COLO829 (cell line): ENCODE measurements around the gene OCEL1.
A peak's percentile ranks its signal among the peaks of the same experiment; 100 is the strongest.

Experiments
- DNase-seq: peaks from one replicate; pipeline ENCODE4 v3.0.0; 2012; ENCODE audit warnings: low spot score

OCEL1 gene

DNA sequence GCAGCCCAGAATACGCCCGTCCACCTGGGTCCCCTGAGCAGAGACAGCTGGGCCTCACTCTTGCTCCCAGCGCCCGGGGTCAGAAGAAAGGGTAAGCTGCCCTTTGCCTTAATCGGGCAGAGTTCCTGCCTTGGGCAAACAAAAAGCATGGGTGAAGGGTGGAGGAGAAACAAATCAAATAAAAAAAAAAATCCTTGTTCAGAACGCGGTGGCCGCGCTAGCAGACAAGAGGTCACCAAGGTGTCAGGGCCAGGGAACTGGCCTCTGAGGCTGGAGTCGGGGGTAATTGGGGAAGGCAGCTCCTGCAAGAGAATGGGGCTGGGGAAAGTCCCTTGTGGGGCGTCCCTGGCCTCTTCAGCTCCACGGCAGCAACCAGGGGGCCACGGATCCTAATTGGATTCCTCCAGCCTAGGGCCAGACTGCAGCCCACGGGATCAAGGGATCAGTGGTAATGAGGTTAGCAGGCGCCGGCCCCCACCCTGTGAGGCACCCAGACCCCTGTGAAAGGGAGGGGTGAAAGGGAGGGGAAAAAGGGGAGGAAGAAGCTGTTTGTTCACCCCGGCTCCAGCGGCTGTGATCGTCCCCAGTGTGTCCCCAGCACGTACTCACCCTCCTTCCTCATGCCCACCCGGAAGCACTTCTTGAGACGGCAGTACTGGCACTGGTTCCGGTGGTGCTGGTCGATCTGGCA is 14.2 kb downstream of the OCEL1 start:
- DNase-seq: no peak

DNA sequence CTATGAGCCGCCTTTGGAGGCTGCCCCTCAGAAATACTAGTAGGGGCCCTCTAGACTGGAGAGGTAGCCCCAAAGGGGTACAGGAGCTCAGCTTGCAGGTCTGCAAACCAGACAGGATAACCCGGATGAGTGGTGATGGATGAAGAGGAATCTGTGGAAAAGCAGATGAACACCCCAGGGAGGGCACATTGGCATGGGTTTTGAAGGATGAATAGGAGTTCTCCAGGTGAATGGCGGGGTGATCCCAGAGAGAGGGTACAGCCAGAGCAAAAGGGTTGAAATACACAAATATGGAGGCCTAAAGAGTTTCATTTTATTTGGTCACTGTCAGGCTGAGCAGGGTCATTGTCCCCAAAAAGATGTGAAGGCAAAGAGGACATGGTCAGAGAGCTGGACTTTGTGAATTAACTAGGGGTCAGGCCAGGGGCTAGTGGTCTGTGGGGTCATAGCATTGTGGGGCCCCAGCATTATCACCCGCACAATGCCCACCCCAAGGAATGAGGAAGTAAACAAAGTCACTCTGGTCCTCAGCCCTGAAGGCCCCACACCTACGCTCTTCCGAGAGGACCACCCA is 14.9 kb downstream of the OCEL1 start:
- DNase-seq: no peak

DNA sequence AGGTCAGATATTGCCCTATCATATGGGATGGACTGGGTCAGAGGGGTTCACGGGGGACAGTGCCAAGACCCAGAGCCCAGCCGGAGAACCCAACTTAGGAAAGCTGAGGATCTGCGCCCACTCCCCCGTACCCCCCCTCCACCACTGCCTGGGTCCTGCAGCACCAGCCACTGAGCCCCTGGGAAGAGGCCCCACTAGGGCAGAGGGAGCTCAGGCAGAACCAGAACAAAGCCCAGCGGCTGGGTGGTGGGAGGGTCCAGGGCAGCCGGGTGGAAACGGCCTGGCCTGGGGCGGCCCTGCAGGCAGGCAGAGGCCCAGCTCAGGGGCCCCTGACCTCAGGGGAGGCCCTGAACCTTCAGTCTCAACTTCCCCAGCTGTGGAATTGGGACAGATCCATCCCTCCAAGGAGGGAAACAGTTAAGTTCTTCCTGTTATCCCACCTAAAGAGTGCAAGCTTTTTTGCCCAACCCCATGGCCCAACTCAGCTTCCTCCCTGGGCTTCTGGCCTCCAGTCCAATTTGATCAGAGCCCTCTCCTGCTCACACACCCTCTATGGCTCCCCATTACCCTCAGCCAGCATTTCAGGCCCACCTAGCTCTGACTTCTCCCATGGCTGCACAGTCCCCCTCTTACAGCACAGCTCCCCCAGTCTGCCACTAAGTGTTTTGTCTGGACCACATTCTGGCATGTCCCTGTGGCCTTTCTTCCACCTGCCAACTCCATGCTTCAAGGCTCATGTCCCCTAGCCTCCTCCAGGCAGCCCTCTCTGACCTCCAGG is 16.6 kb downstream of the OCEL1 start:
- DNase-seq: no peak

DNA sequence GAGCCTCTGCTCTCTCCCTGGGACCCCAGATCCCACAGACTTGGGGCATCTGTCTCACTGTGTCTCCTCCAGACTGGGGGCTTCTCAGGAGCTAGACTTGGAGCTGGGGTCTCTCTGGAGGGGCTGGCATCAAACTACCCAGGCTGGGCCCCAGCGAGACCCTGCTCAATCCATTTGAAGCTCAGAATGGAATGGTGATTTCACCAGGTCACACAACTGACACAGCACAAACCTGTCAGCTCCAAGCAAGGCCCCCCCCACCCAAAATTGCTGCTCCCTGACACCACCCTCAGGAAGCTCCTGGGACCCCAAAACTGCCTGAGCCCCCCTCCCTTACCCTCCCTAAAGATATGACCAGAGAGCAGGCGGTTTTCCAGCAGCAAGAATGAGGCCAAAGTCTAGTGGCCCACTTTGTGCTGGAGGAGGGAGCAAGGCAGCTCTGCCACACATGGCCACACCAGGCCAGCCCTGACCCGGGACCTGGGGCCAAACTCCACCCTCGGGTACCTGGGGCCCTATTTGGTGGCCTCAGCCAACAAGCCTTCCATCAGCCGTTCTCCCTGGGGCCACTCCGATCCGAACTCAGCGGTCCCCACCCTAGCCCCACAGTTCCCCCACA is 17.3 kb downstream of the OCEL1 start:
- no peak for DNase-seq

DNA sequence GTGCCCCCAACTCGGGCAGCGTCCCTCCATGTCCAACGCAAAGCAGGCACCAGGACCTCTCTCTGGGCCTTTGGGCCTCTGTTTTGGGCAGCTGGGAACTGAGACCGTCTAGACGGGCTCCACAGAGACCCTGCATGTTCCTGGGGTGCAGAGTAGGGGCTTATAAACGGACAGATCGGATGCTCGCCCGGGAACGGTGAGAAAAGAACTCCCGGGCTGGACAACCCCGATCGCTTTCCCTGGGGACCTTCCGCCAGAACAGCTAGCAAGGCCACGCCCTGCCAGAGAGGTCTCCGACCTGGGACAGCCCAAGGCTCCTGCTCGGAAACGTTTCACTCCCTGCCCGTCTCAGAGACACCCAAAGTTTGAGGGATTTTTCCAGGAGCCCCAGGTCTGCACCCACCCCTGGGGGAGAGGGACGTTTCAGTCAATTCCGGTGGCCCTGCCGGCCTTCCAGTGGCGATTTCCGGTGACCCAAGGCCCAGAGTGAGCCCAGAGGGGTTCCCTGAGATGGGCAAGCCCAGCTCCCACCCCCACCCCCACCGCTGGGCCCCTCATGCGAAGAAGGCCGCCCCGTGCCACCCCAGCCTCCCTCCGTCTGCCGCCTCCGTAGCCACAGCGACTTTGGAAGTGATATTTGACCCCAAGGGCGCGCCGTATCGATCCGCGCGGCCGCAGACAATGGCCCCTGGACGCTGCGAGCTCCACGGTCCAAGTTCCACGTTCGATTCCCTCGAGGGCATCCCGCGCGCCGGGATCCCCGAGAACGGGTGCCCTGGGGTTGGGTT is 18.0 kb downstream of the OCEL1 start:
- DNase-seq: peak; percentile 51

DNA sequence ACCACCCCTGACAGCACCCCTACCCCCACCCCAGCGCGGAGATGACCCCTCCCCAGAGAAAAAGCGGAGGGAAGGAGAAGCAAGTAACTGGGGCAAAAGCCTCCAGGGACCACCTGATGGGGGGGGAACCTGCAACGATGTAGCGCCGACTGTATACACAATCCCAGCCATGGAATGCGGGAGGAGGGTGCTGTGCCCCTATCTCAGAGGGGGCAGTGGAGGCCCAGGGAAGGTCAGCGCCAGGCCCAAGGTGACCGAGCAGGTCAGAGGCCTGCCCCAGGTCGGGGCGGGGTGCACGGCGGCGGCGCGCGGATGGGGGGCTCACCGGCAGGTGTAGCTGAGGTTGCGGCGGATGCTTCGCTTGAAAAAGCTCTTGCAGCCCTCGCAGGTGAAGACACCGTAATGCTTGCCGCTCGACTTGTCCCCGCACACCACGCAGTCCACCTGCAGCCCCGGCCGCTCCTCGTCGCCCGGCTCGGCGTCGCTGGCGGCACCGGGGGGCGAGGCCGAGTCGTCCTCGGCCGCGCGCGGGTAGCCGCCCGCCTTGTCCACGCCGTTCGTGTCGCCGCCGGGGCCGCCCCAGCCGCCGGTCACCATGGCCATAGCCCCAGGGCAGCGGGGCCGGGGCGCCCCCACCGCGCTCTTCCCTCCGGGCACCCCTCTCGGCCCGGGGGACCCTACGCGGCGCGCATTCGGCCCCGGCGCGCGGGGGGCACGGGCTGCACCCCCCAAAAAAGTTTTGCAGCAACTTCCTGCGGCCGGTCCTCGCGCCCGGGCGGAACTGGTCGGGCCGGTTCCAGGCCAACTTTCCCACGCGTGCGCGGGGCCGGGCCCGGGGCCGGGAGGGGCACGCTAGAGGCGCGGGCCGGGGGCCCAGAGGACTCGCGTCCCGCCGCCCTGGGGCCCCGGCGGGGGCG is 18.9 kb downstream of the OCEL1 start:
- DNase-seq: no peak

DNA sequence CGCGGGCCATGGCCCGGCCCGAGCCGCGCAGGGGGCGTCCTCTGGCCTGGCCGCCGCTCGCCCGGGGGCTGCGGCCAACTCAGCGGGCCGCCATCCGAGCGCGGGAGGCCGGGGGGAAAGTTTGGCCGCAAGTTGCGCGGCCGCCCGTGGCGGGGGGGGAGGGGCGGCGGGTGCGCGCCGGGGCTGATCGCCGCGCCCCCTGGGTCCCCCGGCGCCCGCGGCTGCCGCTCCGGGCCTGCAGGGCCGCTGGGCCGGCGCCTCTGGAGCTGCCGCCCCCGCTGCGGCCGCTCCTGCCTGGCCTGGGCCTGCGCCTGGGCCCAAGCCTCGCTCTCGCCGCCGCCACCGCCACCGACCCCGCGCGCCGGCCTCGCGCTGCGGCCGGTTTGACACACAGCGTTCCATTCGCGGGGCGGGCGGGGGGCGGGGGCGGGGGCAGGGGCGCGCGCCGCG is 19.5 kb downstream of the OCEL1 start, which contains the start of gene NR2F6:
Gene NR2F6, minus strand, starts transcription at position 385 of the 450 bp plus-strand sequence. CDS start 699 bp downstream, outside the sequence.
- no peak for DNase-seq

DNA sequence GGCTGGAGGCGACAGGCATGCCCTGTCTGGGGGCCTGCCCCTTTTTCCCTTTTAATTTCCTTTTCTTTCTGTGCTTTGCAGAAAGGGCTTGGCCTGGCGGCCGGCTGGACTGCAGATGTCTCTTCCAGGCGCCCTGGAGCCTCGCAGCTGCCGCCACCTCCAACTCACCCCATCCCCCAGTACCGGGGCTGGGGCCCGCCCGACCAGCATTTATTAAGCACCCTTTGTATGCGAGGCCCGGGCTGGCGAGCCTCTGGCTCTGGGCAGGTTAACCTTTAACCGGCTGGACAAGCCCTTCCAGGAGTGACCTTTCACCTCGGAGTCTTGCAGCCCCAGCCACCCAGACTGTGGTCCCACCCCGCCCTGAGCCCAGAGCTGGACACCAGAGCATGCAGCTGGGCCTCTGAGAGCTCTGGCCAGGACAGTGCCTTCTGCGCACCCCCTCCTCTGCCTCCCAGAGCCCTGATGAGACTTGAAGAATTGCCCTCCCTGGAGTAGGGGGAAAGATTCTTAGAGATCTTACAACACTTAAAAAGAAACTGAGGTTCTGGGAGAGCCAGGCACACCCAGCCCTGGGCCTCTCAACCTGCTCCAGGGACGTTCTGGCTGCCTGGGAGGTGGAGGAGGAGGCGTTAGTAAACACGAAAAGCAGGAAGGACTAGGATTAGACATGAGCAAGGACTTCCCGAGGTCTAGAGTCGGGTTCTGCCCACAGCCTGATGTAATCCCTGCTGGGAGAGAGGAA is 20.8 kb downstream of the OCEL1 start:
- no peak for DNase-seq

DNA sequence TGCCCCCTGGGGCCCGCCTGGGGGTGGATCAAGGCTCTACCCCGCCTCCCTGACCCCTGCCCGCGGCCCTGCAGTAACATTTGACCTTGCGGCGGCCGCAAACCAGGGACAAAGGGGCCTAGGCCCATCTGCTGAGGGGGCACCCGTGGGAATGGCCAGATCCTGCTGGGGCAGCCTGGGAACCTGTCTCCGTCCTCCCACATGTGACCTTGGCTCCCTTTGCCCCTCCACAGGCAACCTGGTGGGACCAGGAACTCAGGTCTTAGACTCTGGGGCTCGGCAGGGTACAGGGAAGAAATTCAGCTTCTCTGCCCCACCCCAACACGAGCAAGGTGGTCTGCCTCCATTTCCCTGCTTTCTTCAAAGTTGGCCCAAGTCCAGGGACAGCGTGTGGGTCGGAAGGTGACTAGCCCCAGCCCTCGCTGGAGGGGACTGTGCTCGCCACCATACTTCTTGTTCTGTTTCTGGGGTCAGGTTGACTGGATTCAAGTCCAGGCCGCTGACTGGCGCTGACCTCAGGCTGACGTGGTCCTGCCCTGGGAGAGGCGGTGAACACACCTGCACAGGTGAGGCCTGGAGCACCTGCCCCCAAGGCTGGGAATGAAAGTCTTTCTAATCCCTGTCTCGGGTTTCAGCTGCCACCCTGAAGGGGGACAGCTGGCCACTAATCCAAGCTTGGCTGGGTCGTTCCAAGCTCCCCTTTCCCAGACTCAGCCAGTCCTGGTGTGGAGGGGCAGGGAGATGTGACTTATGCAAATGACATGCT is 22.2 kb downstream of the OCEL1 start:
- DNase-seq: no peak

DNA sequence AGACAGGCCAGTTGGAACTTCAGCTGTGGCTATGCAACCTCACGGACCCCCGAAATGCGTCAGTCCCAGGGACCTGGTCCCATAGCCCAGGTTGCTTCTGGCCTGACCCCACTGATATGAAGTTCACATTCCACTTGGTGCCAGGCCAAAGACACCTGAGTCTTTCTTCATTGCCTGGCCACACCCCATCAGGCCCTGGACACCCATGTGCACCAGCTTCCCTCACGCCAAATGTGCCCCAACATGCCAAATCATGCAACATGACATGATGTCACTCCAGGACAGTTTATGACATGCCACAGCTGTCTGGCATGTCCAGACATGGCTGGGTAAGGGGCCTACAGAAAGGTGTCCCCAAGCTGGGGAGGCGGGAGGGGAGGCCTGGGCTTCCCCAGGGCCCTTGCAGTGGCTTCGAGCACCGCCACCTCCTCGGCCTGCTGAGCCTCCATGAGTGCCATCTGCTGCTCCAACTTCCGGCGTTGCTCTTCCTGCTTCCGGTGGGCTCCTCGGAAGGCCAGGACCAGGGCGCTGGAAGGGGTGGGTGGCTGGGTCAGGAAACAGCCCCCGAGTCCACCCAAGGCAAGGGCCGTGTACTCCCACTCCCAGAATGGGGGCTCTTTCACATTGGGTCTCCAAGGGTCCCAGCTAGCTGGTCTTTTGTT is 24.0 kb downstream of the OCEL1 start:
- no peak for DNase-seq

DNA sequence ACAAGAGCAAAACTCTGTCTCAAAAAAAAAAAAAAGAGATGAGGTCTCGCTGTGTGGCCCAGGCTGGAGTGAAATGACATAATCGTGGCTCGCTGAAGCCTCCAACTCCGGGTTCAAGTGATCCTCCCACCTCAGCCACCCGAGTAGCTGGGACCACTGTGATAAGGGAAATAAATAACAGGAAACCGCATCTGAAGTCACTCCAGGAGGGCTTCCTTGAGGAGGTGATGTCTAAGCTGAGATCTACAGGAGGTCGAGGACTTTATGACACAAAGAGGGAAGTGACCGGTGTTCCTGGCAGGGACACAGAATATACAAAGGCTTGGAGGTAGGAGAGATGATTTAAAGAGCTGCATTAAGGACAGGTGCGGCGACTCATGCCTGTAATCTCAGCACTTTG is 28.6 kb downstream of the OCEL1 start:
- no peak for DNase-seq

DNA sequence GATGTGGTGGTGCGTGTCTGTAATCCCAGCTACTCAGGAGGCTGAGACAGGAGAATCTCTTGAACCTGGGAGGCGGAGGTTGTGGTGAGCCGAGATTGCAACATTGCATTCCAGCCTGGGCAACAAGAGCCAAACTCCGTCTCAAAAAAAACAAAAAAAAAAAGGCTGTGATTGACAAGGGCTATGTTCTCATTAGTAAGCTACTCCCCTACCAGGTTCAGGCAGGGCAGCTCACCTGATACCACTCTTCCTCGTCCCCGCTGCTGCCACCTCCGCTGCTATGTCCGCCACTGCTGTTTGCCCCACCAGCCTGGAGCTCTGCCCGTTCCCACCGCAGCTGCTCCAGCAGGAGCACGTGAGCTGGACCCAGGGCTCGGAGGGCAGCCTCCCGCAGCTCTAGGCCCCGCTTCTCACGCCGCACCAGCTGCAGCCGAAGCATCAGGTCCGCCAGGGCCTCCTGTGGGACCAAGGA is 29.2 kb downstream of the OCEL1 start:
- no peak for DNase-seq

DNA sequence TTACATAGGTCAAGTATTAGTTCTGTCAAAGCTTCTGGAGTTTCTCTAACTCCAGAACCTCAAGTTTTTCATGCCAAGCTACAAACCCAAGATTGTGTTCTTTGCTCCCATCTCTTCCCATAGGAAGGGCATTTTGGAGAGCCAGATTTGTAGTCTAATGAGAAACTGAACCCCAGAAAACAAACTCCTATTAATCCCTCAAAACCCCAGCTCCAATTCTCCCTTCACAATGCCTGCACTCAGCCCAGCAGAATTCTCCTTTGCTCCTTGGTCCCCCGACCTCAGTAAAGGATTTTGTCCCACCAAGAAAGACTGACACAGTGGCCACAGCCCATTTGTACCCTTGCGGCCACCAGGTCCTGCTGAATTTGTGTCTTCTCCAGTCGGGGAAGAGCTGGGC is 30.1 kb downstream of the OCEL1 start:
- no peak for DNase-seq

DNA sequence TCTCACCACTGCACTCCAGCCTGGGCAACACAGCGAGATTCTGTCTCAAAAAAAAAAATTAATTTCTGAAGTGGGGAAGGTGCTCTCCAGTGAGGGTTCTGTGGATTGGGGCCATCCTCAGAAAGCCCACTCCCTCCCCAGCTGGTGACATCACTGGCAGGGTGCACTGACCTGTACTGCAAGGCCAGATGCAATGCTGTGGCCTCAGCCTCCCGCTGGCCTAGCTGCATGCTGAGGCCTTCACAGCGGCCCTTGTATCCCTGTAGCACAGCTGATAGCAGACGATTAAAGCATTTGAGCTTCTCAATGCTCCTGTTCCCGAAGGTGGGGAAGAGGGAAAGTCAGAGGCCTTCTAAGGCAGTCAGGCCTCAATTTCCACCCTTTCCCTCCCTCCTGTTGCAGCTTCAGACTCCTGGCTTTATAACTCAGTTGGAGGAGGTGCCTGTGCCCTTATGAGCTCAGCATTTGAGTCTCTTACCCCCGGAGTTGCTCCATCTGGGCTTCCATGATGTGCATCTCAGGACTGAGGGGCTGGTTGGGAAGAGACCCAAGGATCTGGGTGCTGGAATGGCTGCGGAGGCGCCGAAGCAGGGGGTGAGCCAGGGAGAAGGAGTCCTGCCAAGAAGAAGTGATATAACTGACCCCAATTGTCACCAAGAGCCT is 33.2 kb downstream of the OCEL1 start:
- DNase-seq: no peak

DNA sequence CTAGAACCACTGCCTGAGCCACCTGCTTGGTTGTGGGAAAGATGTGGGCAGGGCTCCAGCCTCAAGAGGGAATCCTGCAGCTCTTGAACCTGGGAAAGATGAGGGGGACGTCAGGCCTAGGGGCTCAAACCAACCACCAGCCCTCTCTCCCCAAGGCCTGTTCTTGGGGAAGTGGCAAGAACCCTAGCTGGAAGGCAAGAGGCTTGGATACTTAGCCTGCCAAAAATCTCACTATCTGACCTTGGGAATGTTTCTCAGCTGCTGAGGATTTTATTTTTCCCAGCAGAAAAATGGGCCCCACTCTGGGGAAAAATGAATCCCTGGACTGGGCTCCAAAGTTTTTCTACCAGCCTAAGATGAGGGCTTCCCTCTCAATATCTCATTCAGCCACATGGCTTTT is 33.9 kb downstream of the OCEL1 start:
- DNase-seq: no peak

DNA sequence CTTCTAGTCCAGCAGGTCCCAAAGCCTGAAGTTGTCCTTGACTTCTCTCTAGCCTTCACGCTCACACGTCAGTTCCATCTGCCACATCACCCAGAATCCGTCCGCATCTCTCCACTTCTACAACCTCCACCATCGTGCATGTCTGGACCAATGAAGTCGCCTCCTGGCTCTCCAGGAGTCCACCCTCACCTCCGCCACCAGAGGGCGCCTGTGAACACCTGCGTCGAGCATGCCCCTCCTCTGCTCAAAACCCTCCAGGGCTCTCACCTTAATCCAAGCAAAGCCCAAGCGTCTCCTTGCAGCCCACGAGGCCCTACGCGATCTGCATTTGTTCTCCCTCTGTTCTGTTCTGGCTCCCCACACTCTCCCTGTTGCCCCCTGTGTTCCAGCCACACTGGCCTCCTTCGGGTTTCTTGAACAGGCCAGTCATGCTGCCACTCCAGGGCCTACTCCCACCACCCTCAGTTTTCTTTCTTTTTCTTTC is 34.9 kb downstream of the OCEL1 start:
- DNase-seq: peak; percentile 85

DNA sequence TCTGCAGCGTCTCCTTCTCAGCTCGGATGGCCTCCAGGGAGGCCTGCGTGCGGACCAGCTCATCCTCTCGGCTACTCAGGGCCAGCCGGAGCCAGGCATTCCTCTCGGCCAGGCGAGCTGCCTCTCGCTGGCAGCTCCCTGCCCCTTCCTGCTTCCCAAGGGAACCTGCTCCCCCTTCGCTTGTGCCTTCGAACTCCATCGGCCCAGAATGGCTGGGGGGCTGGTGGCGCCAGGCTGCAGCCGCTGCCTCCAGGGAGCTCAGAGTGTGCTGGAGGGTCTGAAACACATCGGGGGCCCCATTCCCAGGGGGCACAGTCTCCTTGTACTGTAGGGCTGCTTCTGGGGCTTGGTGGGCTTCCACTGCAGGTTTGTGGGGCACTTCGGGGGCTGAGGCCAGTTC is 36.5 kb downstream of the OCEL1 start:
- no peak for DNase-seq
